GM23248 (cell line): ENCODE results near the gene ASCL5.

Experiments
- EZH2 ChIP-seq: fragments of 200-600 bp; sonication (generic); IDR thresholded peaks from 2 replicates; pipeline ENCODE4 v1.6.1; 2018; ENCODE audit warnings: antibody characterized with exemption, mild to moderate bottlenecking; ENCODE audit not compliant: insufficient read depth, poor library complexity, severe bottlenecking
- EZH2phosphoT487 ChIP-seq: fragments of 200-600 bp; sonication (generic); IDR thresholded peaks from 2 replicates; pipeline ENCODE4 v1.6.1; 2018; ENCODE audit warnings: antibody characterized with exemption, moderate library complexity, mild to moderate bottlenecking, low read depth; ENCODE audit not compliant: insufficient read depth

GRCh38 chr1:201110616-201111015, 16.4 kb downstream of the ASCL5 start:
- no peak for TF ChIP-seq EZH2
- no peak for TF ChIP-seq EZH2phosphoT487
